GM12878 (cell line): Measurements from ENCODE around the gene PFDN4. TPM values are rescaled to one million over a fixed set of nuclear protein-coding genes. Genes with fewer than 3 reads are reported as not detected.

Experiments
- CBX3 ChIP-seq: fragments of 200-600 bp; sonication (generic); IDR thresholded peaks from 2 replicates; pipeline ENCODE4 v1.6.1; 2016; ENCODE audit warnings: low read depth, borderline replicate concordance
- CHD4 ChIP-seq: fragments of 200-600 bp; sonication (generic); IDR thresholded peaks from 2 replicates; pipeline ENCODE4 v1.6.1; 2016; ENCODE audit warnings: mild to moderate bottlenecking
- CREB1 ChIP-seq: IDR thresholded peaks from 2 replicates; pipeline ENCODE4 v1.6.1; 2012; ENCODE audit warnings: low read depth, mild to moderate bottlenecking, inconsistent platforms
- E4F1 ChIP-seq: fragments of 450-650 bp; IDR thresholded peaks from 2 replicates; pipeline ENCODE4 v1.6.1; 2018; ENCODE audit warnings: borderline replicate concordance, mild to moderate bottlenecking; ENCODE audit not compliant: partially characterized antibody
- EGR1 ChIP-seq, 2 experiments: IDR thresholded peaks; 1 replicate in 1 of 2; 2 replicates in 1 of 2; pipeline ENCODE4 v1.6.1; 2011 to 2012; ENCODE audit warnings: low read depth in 2 of 2, low read length in 2 of 2, borderline replicate concordance in 1 of 2, mild to moderate bottlenecking in 1 of 2, moderate library complexity in 1 of 2
- FOXK2 ChIP-seq: fragments of 450-650 bp; IDR thresholded peaks from 2 replicates; pipeline ENCODE4 v1.6.1; 2017; ENCODE audit warnings: mild to moderate bottlenecking, moderate library complexity
- HDGF ChIP-seq: fragments of 450-650 bp; IDR thresholded peaks from 2 replicates; pipeline ENCODE4 v1.6.1; 2016; ENCODE audit warnings: antibody characterized with exemption
- IKZF2 ChIP-seq, 2 experiments: fragments of 450-650 bp; IDR thresholded peaks; 2 replicates each; pipeline ENCODE4 v1.6.1; 2017; ENCODE audit warnings: mild to moderate bottlenecking in 2 of 2, moderate library complexity in 2 of 2
- JUNB ChIP-seq: IDR thresholded peaks from 2 replicates; pipeline ENCODE4 v1.6.1; 2016; ENCODE audit warnings: antibody characterized with exemption, mild to moderate bottlenecking
- NFYA ChIP-seq: IDR thresholded peaks from 2 replicates; pipeline ENCODE4 v1.6.1; 2011; ENCODE audit warnings: low read depth, mild to moderate bottlenecking, low read length, improper control_type of control experiment, borderline replicate concordance
- NRF1 ChIP-seq: conservative IDR thresholded peaks from 2 replicates; pipeline ENCODE4 v1.6.1; 2011; ENCODE audit warnings: mild to moderate bottlenecking, low read depth, low read length, improper control_type of control experiment
- POU2F2 ChIP-seq: IDR thresholded peaks from 3 replicates; pipeline ENCODE4 v1.6.1; 2011; ENCODE audit warnings: low read depth, mild to moderate bottlenecking, low read length, borderline replicate concordance
- SIX5 ChIP-seq: IDR thresholded peaks from 2 replicates; pipeline ENCODE4 v1.6.1; 2011; ENCODE audit warnings: mild to moderate bottlenecking, low read depth, low read length, moderate library complexity; ENCODE audit not compliant: severe bottlenecking
- SKIL ChIP-seq: fragments of 450-650 bp; IDR thresholded peaks from 2 replicates; pipeline ENCODE4 v1.6.1; 2017; ENCODE audit warnings: mild to moderate bottlenecking, low read depth, inconsistent platforms; ENCODE audit not compliant: poor library complexity, severe bottlenecking
- TARDBP ChIP-seq: IDR thresholded peaks from 2 replicates; pipeline ENCODE4 v1.6.1; 2016; ENCODE audit warnings: borderline replicate concordance
- USF2 ChIP-seq: IDR thresholded peaks from 2 replicates; pipeline ENCODE4 v1.6.1; 2011; ENCODE audit warnings: low read depth, low read length, improper control_type of control experiment, borderline replicate concordance
- YY1 ChIP-seq: IDR thresholded peaks from 2 replicates; pipeline ENCODE4 v1.6.1; 2011; ENCODE audit warnings: low read depth, mild to moderate bottlenecking, low read length
- ZNF24 ChIP-seq: fragments of 450-650 bp; IDR thresholded peaks from 2 replicates; pipeline ENCODE4 v1.6.1; 2017; ENCODE audit warnings: antibody characterized with exemption, mild to moderate bottlenecking
- polyA plus RNA-seq, 11 experiments: library from polyadenylated mRNA; depleted of rRNA in 4 of 11; unstranded in 6 of 11; stranded (reverse) in 5 of 11; fragments of >200 nt; fragmentation: Nextera tagmentation in 4 of 11; fragmentation: Illumina TruSeq in 1 of 11; extraction: Ambion mirVana in 4 of 11; extraction: Trizol in 1 of 11; gene quantifications; 1 replicate in 1 of 11; 2 replicates in 10 of 11; pipeline versions ENCODE4 v1.2.1 to v1.2.3, GENCODE V29; 2011 to 2016; ENCODE audit warnings: inconsistent platforms in 2 of 11, missing spikeins in 2 of 11, low read depth in 1 of 11
- total RNA-seq, 4 experiments: library from RNA; depleted of rRNA in 3 of 4; stranded (reverse); fragments of >200 nt in 3 of 4; fragmentation: Illumina TruSeq in 1 of 4; extraction: Trizol in 1 of 4; gene quantifications; 2 replicates each; pipeline versions ENCODE4 v1.2.1 to v1.2.3, GENCODE V29; 2013 to 2021
- TF ChIP-seq, protein P1 (sequence below): fragments of 450-650 bp; IDR thresholded peaks from 2 replicates; pipeline ENCODE4 v1.6.1; 2016; ENCODE audit warnings: mild to moderate bottlenecking
- TF ChIP-seq, protein P2 (sequence below): fragments of 450-650 bp; IDR thresholded peaks from 2 replicates; pipeline ENCODE4 v1.6.1; 2017; ENCODE audit warnings: antibody characterized with exemption, mild to moderate bottlenecking, moderate library complexity

The PFDN4 gene
- total and polyA plus RNA-seq, 10 of the 15 experiments (the other 5 are each of a cell fraction or from before 2014, with no cell fraction given): 36.9 to 136 (median 82.8) TPM

GRCh38 chr20:54207743-54208547 lies at the start of gene PFDN4 (continued):
- TF ChIP-seq E4F1 (peak; percentile 80), TARDBP (no peak), CREB1 (peak; percentile 64), JUNB (0 out of 2 replicates have a peak, but pooled peaks have one; percentile 6), YY1 (peak; percentile 96), SKIL (peak; percentile 98), ZNF24 (no peak), CHD4 (no peak), FOXK2 (peak; percentile 99), CBX3 (no peak), USF2 (no peak), IKZF2 (IDR thresholded peaks at IDR 0.05) (peak; percentile 43 to 51; a peak in 3 of 4 replicates), NFYA (no peak), NRF1 (no peak), POU2F2 (no peak; the same call in 2 of the 3 replicates), EGR1 (IDR thresholded peaks at IDR 0.05; ENCODE audit: borderline replicate concordance in 1 of 2, low read depth in 2 of 2, low read length in 2 of 2) (peak in 1 of 2 experiments; percentile 72; a peak in 2 of 3 replicates), SIX5 (peak; percentile 62), HDGF (no peak)
- TF ChIP-seq, protein P1, sequence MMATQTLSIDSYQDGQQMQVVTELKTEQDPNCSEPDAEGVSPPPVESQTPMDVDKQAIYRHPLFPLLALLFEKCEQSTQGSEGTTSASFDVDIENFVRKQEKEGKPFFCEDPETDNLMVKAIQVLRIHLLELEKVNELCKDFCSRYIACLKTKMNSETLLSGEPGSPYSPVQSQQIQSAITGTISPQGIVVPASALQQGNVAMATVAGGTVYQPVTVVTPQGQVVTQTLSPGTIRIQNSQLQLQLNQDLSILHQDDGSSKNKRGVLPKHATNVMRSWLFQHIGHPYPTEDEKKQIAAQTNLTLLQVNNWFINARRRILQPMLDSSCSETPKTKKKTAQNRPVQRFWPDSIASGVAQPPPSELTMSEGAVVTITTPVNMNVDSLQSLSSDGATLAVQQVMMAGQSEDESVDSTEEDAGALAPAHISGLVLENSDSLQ: peak; percentile 40
- TF ChIP-seq, protein P2, sequence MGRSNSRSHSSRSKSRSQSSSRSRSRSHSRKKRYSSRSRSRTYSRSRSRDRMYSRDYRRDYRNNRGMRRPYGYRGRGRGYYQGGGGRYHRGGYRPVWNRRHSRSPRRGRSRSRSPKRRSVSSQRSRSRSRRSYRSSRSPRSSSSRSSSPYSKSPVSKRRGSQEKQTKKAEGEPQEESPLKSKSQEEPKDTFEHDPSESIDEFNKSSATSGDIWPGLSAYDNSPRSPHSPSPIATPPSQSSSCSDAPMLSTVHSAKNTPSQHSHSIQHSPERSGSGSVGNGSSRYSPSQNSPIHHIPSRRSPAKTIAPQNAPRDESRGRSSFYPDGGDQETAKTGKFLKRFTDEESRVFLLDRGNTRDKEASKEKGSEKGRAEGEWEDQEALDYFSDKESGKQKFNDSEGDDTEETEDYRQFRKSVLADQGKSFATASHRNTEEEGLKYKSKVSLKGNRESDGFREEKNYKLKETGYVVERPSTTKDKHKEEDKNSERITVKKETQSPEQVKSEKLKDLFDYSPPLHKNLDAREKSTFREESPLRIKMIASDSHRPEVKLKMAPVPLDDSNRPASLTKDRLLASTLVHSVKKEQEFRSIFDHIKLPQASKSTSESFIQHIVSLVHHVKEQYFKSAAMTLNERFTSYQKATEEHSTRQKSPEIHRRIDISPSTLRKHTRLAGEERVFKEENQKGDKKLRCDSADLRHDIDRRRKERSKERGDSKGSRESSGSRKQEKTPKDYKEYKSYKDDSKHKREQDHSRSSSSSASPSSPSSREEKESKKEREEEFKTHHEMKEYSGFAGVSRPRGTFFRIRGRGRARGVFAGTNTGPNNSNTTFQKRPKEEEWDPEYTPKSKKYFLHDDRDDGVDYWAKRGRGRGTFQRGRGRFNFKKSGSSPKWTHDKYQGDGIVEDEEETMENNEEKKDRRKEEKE: peak; percentile 96
